Measurements from ENCODE around the gene CYP11A1. TPM values are rescaled to one million over a fixed set of nuclear protein-coding genes. Genes with fewer than 3 reads are reported as not detected.

The CYP11A1 gene
- polyA plus RNA-seq, 2 of the 4 experiments (the other 2 are of a cell fraction): 0.06 TPM; not detected in 1

DNA sequence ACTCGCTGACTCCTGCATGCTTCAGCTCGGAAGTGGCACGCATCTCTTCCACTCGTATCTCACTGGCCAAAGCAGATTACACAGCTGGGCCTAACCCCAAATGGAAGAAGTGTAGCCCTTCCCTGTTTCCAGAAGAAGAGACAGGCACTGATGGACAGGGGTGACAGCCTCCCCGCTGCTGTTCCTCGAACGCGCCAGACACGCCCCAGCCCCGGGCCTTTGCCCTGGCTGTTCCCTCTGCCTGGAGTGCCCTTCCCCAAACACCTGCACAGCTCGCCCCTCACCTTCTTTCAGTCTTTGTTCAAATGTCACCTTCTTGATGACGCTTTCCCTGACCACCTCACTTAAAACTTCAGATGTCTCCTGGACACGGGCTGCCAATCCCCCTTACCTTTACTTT lies 26.0 kb upstream of the CYP11A1 start:
- Histone ChIP-seq H3K4me3 (no peak overlapping the region), H3K4me2 (no peak overlapping the region), H3K9me3 (no peaks in the 10 kb centered on the region), H3K4me1 (peaks cover 22% of the 10 kb centered on the region), H3K27ac (no peak overlapping the region)
- DNase-seq (ENCODE audit: low read depth in 1 of 2, low spot score in 1 of 2): no peak
- no peak for FAIRE-seq
- WGBS (ENCODE audit: missing lambda C conversion rate): 85% methylated on average over 13 of the region's 13 CpGs
- TF ChIP-seq SMC3 (IDR thresholded peaks at IDR 0.05): no peak
- TF ChIP-seq CBX2 (IDR thresholded peaks at IDR 0.05; ENCODE audit: borderline replicate concordance, low read depth): no peak
- no peak for TF ChIP-seq NPAS2 (CRISPR knock-in tag; IDR thresholded peaks at IDR 0.05; ENCODE audit: borderline replicate concordance)
- TF ChIP-seq, protein P1, sequence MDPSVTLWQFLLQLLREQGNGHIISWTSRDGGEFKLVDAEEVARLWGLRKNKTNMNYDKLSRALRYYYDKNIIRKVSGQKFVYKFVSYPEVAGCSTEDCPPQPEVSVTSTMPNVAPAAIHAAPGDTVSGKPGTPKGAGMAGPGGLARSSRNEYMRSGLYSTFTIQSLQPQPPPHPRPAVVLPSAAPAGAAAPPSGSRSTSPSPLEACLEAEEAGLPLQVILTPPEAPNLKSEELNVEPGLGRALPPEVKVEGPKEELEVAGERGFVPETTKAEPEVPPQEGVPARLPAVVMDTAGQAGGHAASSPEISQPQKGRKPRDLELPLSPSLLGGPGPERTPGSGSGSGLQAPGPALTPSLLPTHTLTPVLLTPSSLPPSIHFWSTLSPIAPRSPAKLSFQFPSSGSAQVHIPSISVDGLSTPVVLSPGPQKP (IDR thresholded peaks at IDR 0.05; ENCODE audit: low read depth, low read length): no peak
- TF ChIP-seq POLR2AphosphoS2 (conservative IDR thresholded peaks at IDR 0.05; ENCODE audit: low read length): no peak
- TF ChIP-seq TFCP2L1 (CRISPR knock-in tag; IDR thresholded peaks at IDR 0.05): no peak
- no peak for TF ChIP-seq HOXA7 (CRISPR knock-in tag; IDR thresholded peaks at IDR 0.05)
- TF ChIP-seq KDM5A (IDR thresholded peaks at IDR 0.05): no peak
- TF ChIP-seq, protein P2, sequence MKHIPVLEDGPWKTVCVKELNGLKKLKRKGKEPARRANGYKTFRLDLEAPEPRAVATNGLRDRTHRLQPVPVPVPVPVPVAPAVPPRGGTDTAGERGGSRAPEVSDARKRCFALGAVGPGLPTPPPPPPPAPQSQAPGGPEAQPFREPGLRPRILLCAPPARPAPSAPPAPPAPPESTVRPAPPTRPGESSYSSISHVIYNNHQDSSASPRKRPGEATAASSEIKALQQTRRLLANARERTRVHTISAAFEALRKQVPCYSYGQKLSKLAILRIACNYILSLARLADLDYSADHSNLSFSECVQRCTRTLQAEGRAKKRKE (CRISPR knock-in tag; IDR thresholded peaks at IDR 0.05; ENCODE audit: low read depth): no peak
- no peak for TF ChIP-seq HOXB13 (CRISPR knock-in tag; IDR thresholded peaks at IDR 0.05; ENCODE audit: low read depth)
- no peak for TF ChIP-seq ZFP36 (IDR thresholded peaks at IDR 0.05; ENCODE audit: borderline replicate concordance, partially characterized antibody)
- TF ChIP-seq ZC3H11A (IDR thresholded peaks at IDR 0.05): no peak
- no peak for TF ChIP-seq ZNF302 (CRISPR knock-in tag; IDR thresholded peaks at IDR 0.05)
- TF ChIP-seq RCOR1 (IDR thresholded peaks at IDR 0.05; ENCODE audit: low read depth, low read length): no peak
- TF ChIP-seq MAFK (IDR thresholded peaks at IDR 0.05; ENCODE audit: partially characterized antibody): no peak
- POLR2A ChIA-PET: no interaction called here
- no peak for ATAC-seq
- CTCF ChIA-PET: interaction anchor here (1.0 to 2.2 kb wide), 3 partner anchors 9 to 440 kb away, joined by 3 to 9 read pairs (median 5); no protein-coding TSS in a partner anchor

DNA sequence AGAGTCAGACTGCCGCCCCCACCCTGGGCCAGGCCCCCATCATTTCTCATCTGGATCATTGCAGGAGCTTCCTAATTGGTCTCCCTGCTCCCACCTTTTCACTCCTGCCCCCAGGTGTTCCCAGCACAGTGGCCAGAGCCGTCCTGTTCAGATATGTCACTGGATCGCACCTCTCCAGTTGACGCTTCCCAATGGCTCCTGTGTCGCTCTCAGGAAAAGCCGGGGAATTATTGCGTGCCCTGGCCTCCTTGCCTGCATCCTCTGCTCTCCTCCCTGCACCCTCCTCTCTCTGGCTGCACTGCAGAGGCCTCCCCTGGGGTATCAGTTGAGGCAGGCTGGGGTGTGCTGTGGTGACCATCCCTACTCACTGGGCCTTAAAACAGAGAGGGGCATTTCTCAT lies 25.5 kb upstream of the CYP11A1 start:
- no peak overlapping the region for H3K27ac ChIP-seq
- TF ChIP-seq EHF (CRISPR knock-in tag; IDR thresholded peaks at IDR 0.05) (no peak), RCOR1 (IDR thresholded peaks at IDR 0.05; ENCODE audit: low read depth, low read length) (no peak), EP300 (IDR thresholded peaks at IDR 0.05) (no peak), MYC (IDR thresholded peaks at IDR 0.05; ENCODE audit: borderline replicate concordance, low read length) (no peak), NR3C1 (IDR thresholded peaks at IDR 0.05) (no peak), NFE2L2 (conservative IDR thresholded peaks at IDR 0.05; ENCODE audit: low read length) (no peak), KDM5A (IDR thresholded peaks at IDR 0.05) (no peak), FOSL2 (IDR thresholded peaks at IDR 0.05) (no peak), FOSL2 (CRISPR knock-in tag; IDR thresholded peaks at IDR 0.05) (no peak), BHLHE40 (IDR thresholded peaks at IDR 0.05; ENCODE audit: low read depth, low read length) (no peak), CHD2 (IDR thresholded peaks at IDR 0.05; ENCODE audit: low read length, partially characterized antibody) (no peak), POLR2A (IDR thresholded peaks at IDR 0.05; ENCODE audit: low read length) (no peak), JUN (IDR thresholded peaks at IDR 0.05) (no peak), FOSB (CRISPR knock-in tag; IDR thresholded peaks at IDR 0.05) (no peak), MAFK (IDR thresholded peaks at IDR 0.05; ENCODE audit: partially characterized antibody) (no peak)
- TF ChIP-seq, protein P3, sequence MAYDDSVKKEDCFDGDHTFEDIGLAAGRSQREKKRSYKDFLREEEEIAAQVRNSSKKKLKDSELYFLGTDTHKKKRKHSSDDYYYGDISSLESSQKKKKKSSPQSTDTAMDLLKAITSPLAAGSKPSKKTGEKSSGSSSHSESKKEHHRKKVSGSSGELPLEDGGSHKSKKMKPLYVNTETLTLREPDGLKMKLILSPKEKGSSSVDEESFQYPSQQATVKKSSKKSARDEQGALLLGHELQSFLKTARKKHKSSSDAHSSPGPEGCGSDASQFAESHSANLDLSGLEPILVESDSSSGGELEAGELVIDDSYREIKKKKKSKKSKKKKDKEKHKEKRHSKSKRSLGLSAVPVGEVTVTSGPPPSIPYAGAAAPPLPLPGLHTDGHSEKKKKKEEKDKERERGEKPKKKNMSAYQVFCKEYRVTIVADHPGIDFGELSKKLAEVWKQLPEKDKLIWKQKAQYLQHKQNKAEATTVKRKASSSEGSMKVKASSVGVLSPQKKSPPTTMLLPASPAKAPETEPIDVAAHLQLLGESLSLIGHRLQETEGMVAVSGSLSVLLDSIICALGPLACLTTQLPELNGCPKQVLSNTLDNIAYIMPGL (CRISPR knock-in tag; IDR thresholded peaks at IDR 0.05; ENCODE audit: borderline replicate concordance): no peak
- TF ChIP-seq, protein P4, sequence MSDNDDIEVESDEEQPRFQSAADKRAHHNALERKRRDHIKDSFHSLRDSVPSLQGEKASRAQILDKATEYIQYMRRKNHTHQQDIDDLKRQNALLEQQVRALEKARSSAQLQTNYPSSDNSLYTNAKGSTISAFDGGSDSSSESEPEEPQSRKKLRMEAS (IDR thresholded peaks at IDR 0.05): no peak
- H3K4me1 ChIP-seq: peaks cover 24% of the 10 kb centered on the region
- ChIA-PET CTCF (interaction anchor here (1.8 kb wide), 1 partner anchor 11 kb away, joined by 9 read pairs; no protein-coding TSS in a partner anchor), POLR2A (no interaction called here)
- no peak overlapping the region for H3K4me2 ChIP-seq
- WGBS (ENCODE audit: missing lambda C conversion rate): 83% methylated on average over 7 of the region's 7 CpGs
- ATAC-seq (no peak), DNase-seq (ENCODE audit: low read depth in 1 of 2, low spot score in 1 of 2) (no peak), FAIRE-seq (no peak)
- no peak overlapping the region for H3K4me3 ChIP-seq
- no peaks in the 10 kb centered on the region for H3K9me3 ChIP-seq
